Nephron (organoid): ENCODE data around the gene LIMD2.

Experiments used
- H3K27ac Mint-ChIP-seq, 3 experiments: 2 replicates each; pipeline ENCODE4 v1.8.0; 2020; ENCODE audit warnings: mixed read lengths in 3 of 3, mild to moderate bottlenecking in 2 of 3, moderate library complexity in 1 of 3
- H3K27me3 Mint-ChIP-seq: 2 replicates; pipeline ENCODE4 v1.8.0; 2021; ENCODE audit warnings: low read depth, mild to moderate bottlenecking, moderate library complexity, mixed read lengths
- H3K36me3 Mint-ChIP-seq: 2 replicates; pipeline ENCODE4 v1.8.0; 2020; ENCODE audit warnings: low read depth, mixed read lengths
- H3K4me1 Mint-ChIP-seq: 2 replicates; pipeline ENCODE4 v1.8.0; 2020; ENCODE audit warnings: mixed read lengths
- H3K4me3 Mint-ChIP-seq, 3 experiments: 2 replicates each; pipeline ENCODE4 v1.8.0; 2020; ENCODE audit warnings: mild to moderate bottlenecking in 3 of 3, mixed read lengths in 3 of 3, moderate library complexity in 2 of 3
- H3K9me3 Mint-ChIP-seq: 2 replicates; pipeline ENCODE4 v1.8.0; 2020; ENCODE audit warnings: mixed read lengths
- TF ChIP-seq, protein P1 (sequence below), 3 experiments: fragments of 200-600 bp; sonication (generic); IDR thresholded peaks; one replicate each; pipeline ENCODE4 v1.5.0; 2021; ENCODE audit warnings: antibody characterized with exemption in 3 of 3; ENCODE audit not compliant: unreplicated experiment in 3 of 3

LIMD2 gene

GRCh38 chr17:63707151-63707550, 7.2 kb upstream of the LIMD2 start:
- TF ChIP-seq, protein P1, sequence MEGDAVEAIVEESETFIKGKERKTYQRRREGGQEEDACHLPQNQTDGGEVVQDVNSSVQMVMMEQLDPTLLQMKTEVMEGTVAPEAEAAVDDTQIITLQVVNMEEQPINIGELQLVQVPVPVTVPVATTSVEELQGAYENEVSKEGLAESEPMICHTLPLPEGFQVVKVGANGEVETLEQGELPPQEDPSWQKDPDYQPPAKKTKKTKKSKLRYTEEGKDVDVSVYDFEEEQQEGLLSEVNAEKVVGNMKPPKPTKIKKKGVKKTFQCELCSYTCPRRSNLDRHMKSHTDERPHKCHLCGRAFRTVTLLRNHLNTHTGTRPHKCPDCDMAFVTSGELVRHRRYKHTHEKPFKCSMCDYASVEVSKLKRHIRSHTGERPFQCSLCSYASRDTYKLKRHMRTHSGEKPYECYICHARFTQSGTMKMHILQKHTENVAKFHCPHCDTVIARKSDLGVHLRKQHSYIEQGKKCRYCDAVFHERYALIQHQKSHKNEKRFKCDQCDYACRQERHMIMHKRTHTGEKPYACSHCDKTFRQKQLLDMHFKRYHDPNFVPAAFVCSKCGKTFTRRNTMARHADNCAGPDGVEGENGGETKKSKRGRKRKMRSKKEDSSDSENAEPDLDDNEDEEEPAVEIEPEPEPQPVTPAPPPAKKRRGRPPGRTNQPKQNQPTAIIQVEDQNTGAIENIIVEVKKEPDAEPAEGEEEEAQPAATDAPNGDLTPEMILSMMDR (IDR thresholded peaks at IDR 0.05; ENCODE audit: unreplicated experiment in 3 of 3), result no peak
- Mint-ChIP-seq H3K36me3 (peaks cover 36% of the 10 kb centered on the region), H3K4me1 (peaks cover 11% of the 10 kb centered on the region), H3K4me3 (no peak overlapping the region), H3K27ac (no peak overlapping the region), H3K27me3 (peaks cover 3% of the 10 kb centered on the region), H3K9me3 (no peaks in the 10 kb centered on the region)

GRCh38 chr17:63706336-63707082, 6.6 kb upstream of the LIMD2 start:
- Mint-ChIP-seq H3K4me1 (peaks cover 11% of the 10 kb centered on the region), H3K27ac (no peak overlapping the region), H3K9me3 (no peaks in the 10 kb centered on the region), H3K27me3 (peaks cover 3% of the 10 kb centered on the region), H3K36me3 (peaks cover 36% of the 10 kb centered on the region), H3K4me3 (no peak overlapping the region)
- TF ChIP-seq, protein P1 (IDR thresholded peaks at IDR 0.05; ENCODE audit: unreplicated experiment in 3 of 3), result no peak

GRCh38 chr17:63705657-63706056, 5.7 kb upstream of the LIMD2 start:
- peaks cover 17% of the 10 kb centered on the region for H3K4me1 Mint-ChIP-seq
- H3K27ac Mint-ChIP-seq, result peak overlapping the region in 1 of 3 experiments; percentile 49
- TF ChIP-seq, protein P1 (IDR thresholded peaks at IDR 0.05; ENCODE audit: unreplicated experiment in 3 of 3), result no peak
- H3K27me3 Mint-ChIP-seq, result peaks cover 3% of the 10 kb centered on the region
- H3K36me3 Mint-ChIP-seq, result peaks cover 36% of the 10 kb centered on the region
- no peaks in the 10 kb centered on the region for H3K9me3 Mint-ChIP-seq
- no peak overlapping the region for H3K4me3 Mint-ChIP-seq

- TF ChIP-seq, protein P1 (IDR thresholded peaks at IDR 0.05; ENCODE audit: unreplicated experiment in 3 of 3), result no peak
- Mint-ChIP-seq H3K27me3 (peaks cover 3% of the 10 kb centered on the region), H3K36me3 (peaks cover 36% of the 10 kb centered on the region), H3K9me3 (no peaks in the 10 kb centered on the region), H3K4me1 (peaks cover 17% of the 10 kb centered on the region), H3K27ac (no peak overlapping the region), H3K4me3 (no peak overlapping the region)
Measured at GRCh38 chr17:63704836-63705235, 4.9 kb upstream of the LIMD2 start.

DNA sequence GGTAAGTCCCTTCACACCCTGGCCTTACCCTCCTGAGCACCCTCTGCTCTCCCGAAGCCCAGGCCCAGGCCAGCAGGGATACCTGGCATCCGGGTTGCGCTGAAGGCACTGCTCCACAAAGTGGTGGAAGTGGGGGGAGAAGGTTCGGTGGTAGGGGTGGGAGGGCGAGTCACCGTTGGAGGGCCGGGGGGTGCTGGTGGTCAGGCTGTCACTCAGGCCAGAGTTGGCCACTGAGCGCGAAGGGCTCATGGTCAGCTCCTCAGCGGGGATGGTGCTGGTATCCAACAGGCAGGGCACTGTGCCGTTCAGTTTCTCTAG, 4.3 kb upstream of the LIMD2 start:
- Mint-ChIP-seq H3K4me3 (no peak overlapping the region), H3K27me3 (peaks cover 3% of the 10 kb centered on the region), H3K4me1 (peaks cover 17% of the 10 kb centered on the region), H3K36me3 (peaks cover 30% of the 10 kb centered on the region), H3K27ac (no peak overlapping the region), H3K9me3 (no peaks in the 10 kb centered on the region)
- TF ChIP-seq, protein P1 (IDR thresholded peaks at IDR 0.05; ENCODE audit: unreplicated experiment in 3 of 3), result no peak
